Body of pancreas (tissue), 4 donors: ENCODE measurements around the gene SLC12A7. TPM values are rescaled to one million over a fixed set of nuclear protein-coding genes. Genes with fewer than 3 reads are reported as not detected.
A peak's percentile ranks its signal among the peaks of the same experiment; 100 is the strongest.

Source experiments
- ATAC-seq: fragments of 150-250 bp; one replicate; pipeline ENCODE4 v1.9.1; 2016
- DNase-seq, 4 donors: peaks; one replicate each; pipeline ENCODE4 v3.0.0-alpha.2; 2019
- H3K27ac ChIP-seq, 4 donors: fragments of 200-600 bp; sonication (generic); 1 replicate in 3 of 4; 2 replicates in 1 of 4; pipeline versions ENCODE4 v1.5.1 to v1.6.1; 2016 to 2019; ENCODE audit warnings: mild to moderate bottlenecking in 1 of 4, mixed read lengths in 1 of 4, moderate library complexity in 1 of 4
- H3K27me3 ChIP-seq, 2 donors: fragments of 200-600 bp; sonication (generic); one replicate each; pipeline ENCODE4 v1.6.0; 2016; ENCODE audit warnings: mild to moderate bottlenecking in 1 of 2
- H3K36me3 ChIP-seq, 2 donors: fragments of 200-600 bp; sonication (generic); replicated peaks in 1 of 2; 2 replicates each; pipeline ENCODE4 v1.5.1; 2016; ENCODE audit warnings: low read depth in 2 of 2; ENCODE audit not compliant: insufficient read depth in 1 of 2
- H3K4me1 ChIP-seq: fragments of 200-600 bp; sonication (generic); one replicate; pipeline ENCODE4 v1.6.0; 2016
- H3K4me3 ChIP-seq, 2 donors: fragments of 200-600 bp; sonication (generic); 1 replicate in 1 of 2; 2 replicates in 1 of 2; pipeline ENCODE4 v1.5.1; 2016 to 2019
- H3K9me3 ChIP-seq, 3 donors: fragments of 200-600 bp; sonication (generic); 1 replicate in 2 of 3; 2 replicates in 1 of 3; pipeline ENCODE4 v1.5.1; 2016
- CTCF ChIP-seq, 7 experiments: fragments of 450-650 bp in 4 of 7; fragments of 200-600 bp in 3 of 7; sonication (generic) in 3 of 7; IDR thresholded peaks; one replicate each; pipeline ENCODE4 v1.5.1; 2016 to 2019; ENCODE audit warnings: antibody characterized with exemption in 7 of 7
- POLR2A ChIP-seq, 3 donors: fragments of 450-650 bp; IDR thresholded peaks; one replicate each; pipeline ENCODE4 v1.6.1; 2016; ENCODE audit warnings: antibody characterized with exemption in 3 of 3, mild to moderate bottlenecking in 2 of 3
- WGBS, 2 donors: methylation state at CpG; one replicate each; pipeline ENCODE4 v1.1.5; 2017; 5-methylcytosine and 5-hydroxymethylcytosine counted together
- intact Hi-C: fragments of 100-400 bp; cut with DNase I; formaldehyde crosslinking; loops from one replicate; pipeline ENCODE4 v1.15.1; 2023
- total RNA-seq, 2 donors: library from RNA; depleted of rRNA; stranded (reverse); fragments of >200 nt; gene quantifications; one replicate each; pipeline ENCODE4 v1.1.0, GENCODE V29; 2016

Gene SLC12A7
- total RNA-seq, 2 donors from 2014 or later, result 35.5 to 42.8 TPM

- H3K27ac ChIP-seq, result no peak overlapping the region
- intact Hi-C loops, result no loop called here
- 87 to 88% methylated on average over 25 to 38 of the region's 41 CpGs for WGBS, 2 donors
- no peaks in the 10 kb centered on the region for H3K36me3 ChIP-seq
- no peak for TF ChIP-seq CTCF (IDR thresholded peaks at IDR 0.05)
- no peak for TF ChIP-seq POLR2A (IDR thresholded peaks at IDR 0.05)
- DNase-seq (no peak), ATAC-seq (no peak)
- no peaks in the 10 kb centered on the region for H3K27me3 ChIP-seq
- no peaks in the 10 kb centered on the region for H3K9me3 ChIP-seq
- H3K4me3 ChIP-seq, result no peak overlapping the region
- peaks cover 72% of the 10 kb centered on the region for H3K4me1 ChIP-seq
These were observed 8.6 kb upstream of the SLC12A7 start for GRCh38 chr5:1120236-1120999.

GRCh38 chr5:1119312-1119831, 7.5 kb upstream of the SLC12A7 start:
- no peaks in the 10 kb centered on the region for H3K27me3 ChIP-seq
- H3K4me3 ChIP-seq, result no peak overlapping the region
- WGBS, 2 donors, result 80 to 87% methylated on average over 3 to 23 of the region's 28 CpGs
- H3K27ac ChIP-seq, result peak overlapping the region; percentile 45 to 80 (median 69)
- TF ChIP-seq POLR2A (IDR thresholded peaks at IDR 0.05) (peak in 1 of 3 donors; percentile 7), CTCF (IDR thresholded peaks at IDR 0.05) (no peak)
- no peak for ATAC-seq
- no peak for DNase-seq
- no peaks in the 10 kb centered on the region for H3K9me3 ChIP-seq
- H3K4me1 ChIP-seq, result peaks cover 61% of the 10 kb centered on the region
- H3K36me3 ChIP-seq, result no peaks in the 10 kb centered on the region
- intact Hi-C loops, result no loop called here

GRCh38 chr5:1118738-1119137, 6.9 kb upstream of the SLC12A7 start:
- peaks cover 58% of the 10 kb centered on the region for H3K4me1 ChIP-seq
- DNase-seq (peak in 3 of 4 donors; percentile 59 to 81 (median 77)), ATAC-seq (peak; percentile 71)
- TF ChIP-seq POLR2A (IDR thresholded peaks at IDR 0.05) (no peak), CTCF (IDR thresholded peaks at IDR 0.05) (no peak)
- 53 to 100% methylated on average over 1 to 15 of the region's 15 CpGs for WGBS, 2 donors
- H3K9me3 ChIP-seq, result no peaks in the 10 kb centered on the region
- H3K27ac ChIP-seq, result peak overlapping the region; percentile 45 to 80 (median 69)
- intact Hi-C loops, result no loop called here
- no peaks in the 10 kb centered on the region for H3K27me3 ChIP-seq
- H3K4me3 ChIP-seq, result no peak overlapping the region
- H3K36me3 ChIP-seq, result no peaks in the 10 kb centered on the region

GRCh38 chr5:1118231-1118698, 6.4 kb upstream of the SLC12A7 start:
- Histone ChIP-seq H3K4me3 (no peak overlapping the region), H3K27ac (peak overlapping the region; percentile 45 to 80 (median 69)), H3K9me3 (no peaks in the 10 kb centered on the region), H3K4me1 (peaks cover 58% of the 10 kb centered on the region), H3K36me3 (no peaks in the 10 kb centered on the region), H3K27me3 (no peaks in the 10 kb centered on the region)
- TF ChIP-seq CTCF (IDR thresholded peaks at IDR 0.05) (no peak), POLR2A (IDR thresholded peaks at IDR 0.05) (no peak)
- intact Hi-C loops, result no loop called here
- peak; percentile 39 for ATAC-seq
- 56 to 59% methylated on average over 8 to 16 of the region's 16 CpGs for WGBS, 2 donors
- peak in 1 of 4 donors; percentile 45 for DNase-seq
